HG02571 (cell line): ENCODE measurements around the gene GMNC.

Source experiments
- ATAC-seq: cut with Tn5 transposase; IDR thresholded peaks from one replicate; pipeline ENCODE4 v1.9.1; 2021; ENCODE audit warnings: mild to moderate bottlenecking, moderate library complexity; ENCODE audit not compliant: unreplicated experiment

The GMNC gene

DNA sequence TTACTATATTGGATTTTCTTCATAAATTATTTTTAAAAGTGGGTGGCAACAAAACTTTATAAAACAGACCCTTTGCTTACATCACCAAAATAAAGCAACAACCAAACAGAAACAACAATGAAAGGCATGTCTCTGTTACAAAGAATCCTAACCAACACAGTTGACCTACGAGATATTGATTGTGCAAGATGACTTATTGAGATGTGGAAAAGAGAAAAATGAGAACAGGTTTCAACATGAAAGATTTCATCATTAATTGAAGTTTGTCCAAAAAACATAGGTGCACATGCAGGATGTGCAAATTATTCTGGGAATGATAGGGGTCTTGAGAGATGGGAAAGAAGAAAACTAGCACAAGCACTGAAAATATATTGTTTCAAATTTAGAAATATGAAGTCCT, 9.0 kb downstream of the GMNC start:
- no peak for ATAC-seq

- ATAC-seq: no peak
Measured at GRCh38 chr3:190849607-190850006, 12.9 kb downstream of the GMNC start.

DNA sequence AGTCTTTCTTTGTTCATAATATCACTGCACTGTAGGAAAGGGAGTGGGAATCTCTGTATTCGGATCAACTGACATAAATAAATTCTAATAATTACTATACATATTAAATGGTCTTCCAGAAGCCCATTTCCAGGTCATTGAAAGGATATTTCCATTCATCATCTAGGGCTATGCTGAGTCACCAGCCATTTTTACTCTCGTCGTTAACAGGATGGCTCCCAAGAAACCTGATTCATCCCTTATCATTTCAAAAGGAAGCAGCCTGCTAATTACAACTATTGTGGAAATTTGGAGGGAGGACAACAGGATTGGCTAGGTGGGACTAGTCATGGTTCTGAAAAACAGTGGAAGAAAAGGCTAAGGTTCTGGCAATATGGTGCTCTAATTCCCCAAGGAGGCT, 13.6 kb downstream of the GMNC start:
- no peak for ATAC-seq

- no peak for ATAC-seq
Measured at GRCh38 chr3:190847436-190847835, 15.1 kb downstream of the GMNC start.

GRCh38 chr3:190840146-190840545, 22.3 kb downstream of the GMNC start:
- ATAC-seq: no peak

DNA sequence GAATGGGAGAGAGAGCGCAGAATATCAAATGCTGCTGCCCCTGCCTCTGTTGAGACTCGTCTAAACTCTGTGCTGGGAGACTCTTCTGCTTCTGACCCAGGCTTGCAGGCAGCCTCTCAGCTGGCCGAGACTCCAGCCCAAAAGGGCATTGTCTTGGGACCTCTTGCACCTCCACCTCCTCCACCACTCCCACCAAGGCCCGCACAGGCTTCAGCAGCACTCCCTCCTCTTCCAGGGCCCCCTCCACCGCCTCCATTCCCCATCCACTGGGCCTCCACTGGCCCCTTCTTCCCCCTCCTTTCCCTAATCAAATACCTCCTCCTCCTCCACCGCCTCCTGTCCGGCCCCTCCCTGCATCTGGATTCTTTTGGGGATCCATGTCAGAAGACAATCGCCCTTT, 31.3 kb downstream of the GMNC start:
- ATAC-seq: no peak

DNA sequence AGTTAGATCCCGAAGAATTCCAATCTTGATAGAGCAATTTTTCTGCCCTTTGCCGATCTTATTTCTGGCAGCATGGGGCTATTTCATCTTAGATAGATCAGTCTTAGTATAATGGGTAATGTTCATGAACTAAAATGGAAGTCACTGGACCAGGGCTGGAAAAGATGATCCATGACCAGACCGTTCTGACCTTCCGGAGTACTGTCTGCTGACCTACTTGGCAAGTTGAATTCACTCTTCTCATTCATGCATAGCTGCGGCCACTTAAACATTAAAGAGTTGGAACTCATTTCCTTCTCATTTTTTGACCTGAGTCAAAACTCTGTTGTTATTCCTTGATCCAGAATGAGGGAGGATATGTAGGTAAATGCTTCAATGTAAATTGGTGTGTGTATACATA, 32.5 kb downstream of the GMNC start:
- no peak for ATAC-seq

GRCh38 chr3:190826018-190826417, 36.5 kb downstream of the GMNC start:
- no peak for ATAC-seq

- ATAC-seq: no peak
Measured at GRCh38 chr3:190825386-190826016, 37.0 kb downstream of the GMNC start.

GRCh38 chr3:190811775-190812480, 50.6 kb downstream of the GMNC start:
- no peak for ATAC-seq

DNA sequence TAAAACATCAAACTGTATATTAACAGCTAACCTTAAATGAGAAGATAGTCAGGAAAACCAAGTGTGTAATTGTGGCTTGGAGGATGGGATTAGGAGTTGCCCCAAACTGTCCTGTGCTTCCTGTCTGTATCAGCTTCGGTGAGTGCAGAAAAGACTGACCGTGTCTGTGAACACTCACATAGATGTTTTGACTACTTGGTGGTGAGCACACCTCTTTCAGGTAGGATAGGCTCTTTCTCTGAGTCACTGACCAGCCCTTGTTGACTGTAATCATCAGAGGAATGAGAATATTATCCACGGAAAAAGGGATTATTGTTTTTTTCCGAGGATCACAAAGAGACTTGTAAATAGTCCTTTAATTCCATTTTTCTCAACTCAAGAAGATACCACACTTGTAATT, 51.5 kb downstream of the GMNC start:
- no peak for ATAC-seq

DNA sequence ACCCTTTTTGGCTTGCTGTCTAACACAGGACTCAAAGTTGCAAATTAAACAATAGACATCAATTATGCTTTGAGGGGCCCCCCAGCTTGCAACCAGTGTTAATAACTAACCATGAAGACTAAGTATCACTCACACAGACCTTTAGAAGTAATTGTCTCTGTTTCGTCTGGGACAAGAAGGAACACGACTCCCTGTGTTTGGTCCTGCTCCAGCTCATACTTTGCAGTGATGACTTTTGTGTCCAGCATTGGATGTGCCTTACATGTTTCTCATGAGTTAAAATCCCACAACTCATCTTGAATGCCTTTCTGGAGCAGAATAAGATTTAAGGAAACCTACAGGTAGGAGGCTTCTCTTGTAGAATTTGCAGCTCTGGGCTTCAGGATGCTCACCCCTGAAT, 53.1 kb downstream of the GMNC start:
- ATAC-seq: no peak

DNA sequence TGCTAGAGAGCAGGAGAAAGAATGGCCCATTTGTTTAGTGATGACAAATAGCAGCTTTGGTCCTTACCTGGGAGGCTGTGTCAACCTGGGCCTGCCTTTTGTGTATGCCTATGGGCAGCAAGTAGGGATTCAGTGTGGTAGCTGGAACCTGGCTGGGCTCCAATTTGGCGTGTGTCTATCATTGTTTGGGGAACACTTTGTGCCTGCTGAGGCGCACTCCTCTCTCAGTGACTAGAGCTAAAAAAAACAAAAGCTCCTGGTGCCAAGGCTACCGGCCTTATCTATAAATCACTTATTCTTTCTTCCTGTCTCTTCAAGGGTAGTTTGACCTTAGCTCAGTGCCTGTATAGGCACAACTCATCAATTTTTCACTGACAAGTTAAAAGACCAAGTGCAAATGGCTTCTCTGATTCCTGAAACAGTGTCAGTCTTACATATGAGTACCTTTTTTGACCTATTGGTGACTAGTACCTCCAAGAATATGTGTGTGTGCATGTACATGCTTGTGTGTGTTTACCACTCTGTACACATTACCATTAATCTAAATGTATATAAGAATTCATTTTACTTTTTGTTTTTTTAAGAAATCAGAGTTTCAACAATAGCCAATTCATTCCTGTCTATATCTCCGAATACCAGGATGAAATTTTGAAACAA, 54.6 kb downstream of the GMNC start:
- no peak for ATAC-seq
